A673 (cell line): ENCODE data around the gene METTL8. TPM values are rescaled to one million over a fixed set of nuclear protein-coding genes. Genes with fewer than 3 reads are reported as not detected.

Experiments used
- Bru-seq: library from RNA; stranded (reverse); fragments of 400-500 nt; gene quantifications from one replicate; lab custom pipeline; 2021; lab: Mats Ljungman, UMichigan
- BruChase-seq, 2 experiments: library from RNA; stranded (reverse); fragments of 400-500 nt; gene quantifications; one replicate each; lab custom pipeline; 2021; lab: Mats Ljungman, UMichigan
- BruUV-seq: library from RNA; stranded (reverse); fragments of 400-500 nt; replicated peaks from 2 replicates; lab custom pipeline; 2021; lab: Mats Ljungman, UMichigan
- CTCF ChIA-PET: fragments of 300-600 bp; sonication (Branson Sonifier 250); formaldehyde crosslinking; loops from one replicate; lab custom pipeline; 2022; ENCODE audit warnings: antibody characterized with exemption; lab: Charles Lee
- POLR2A ChIA-PET: fragments of 300-600 bp; sonication (Branson Sonifier 250); formaldehyde crosslinking; loops from one replicate; lab custom pipeline; 2022; ENCODE audit warnings: antibody characterized with exemption; ENCODE audit not compliant: low non-redundant PET; lab: Charles Lee
- DNase-seq: peaks from one replicate; pipeline ENCODE4 v3.0.0-alpha.2; 2015; ENCODE audit warnings: low spot score
- H3K27ac ChIP-seq: fragments of 200-600 bp; sonication (generic); 2 replicates; pipeline ENCODE4 v1.5.1; 2016; ENCODE audit warnings: mixed run types, low read depth, mild to moderate bottlenecking, mixed read lengths, antibody characterized with exemption, low read length; ENCODE audit not compliant: poor library complexity, severe bottlenecking
- H3K27me3 ChIP-seq: fragments of 200-600 bp; sonication (generic); replicated peaks from 2 replicates; pipeline ENCODE4 v1.6.1; 2017; ENCODE audit warnings: mixed run types, low read depth, mild to moderate bottlenecking, mixed read lengths, antibody characterized with exemption, low read length; ENCODE audit not compliant: insufficient read depth, poor library complexity
- H3K36me3 ChIP-seq: fragments of 200-600 bp; sonication (generic); 2 replicates; pipeline ENCODE4 v1.6.1; 2016; ENCODE audit warnings: mixed run types, mild to moderate bottlenecking, mixed read lengths, antibody characterized with exemption, low read length; ENCODE audit not compliant: insufficient read depth, poor library complexity, severe bottlenecking
- H3K4me1 ChIP-seq: fragments of 200-600 bp; sonication (generic); 2 replicates; pipeline ENCODE4 v1.6.1; 2017; ENCODE audit warnings: mixed run types, mild to moderate bottlenecking, mixed read lengths, antibody characterized with exemption, low read length; ENCODE audit not compliant: insufficient read depth, poor library complexity, severe bottlenecking
- H3K4me3 ChIP-seq: fragments of 200-600 bp; sonication (generic); 2 replicates; pipeline ENCODE4 v1.5.1; 2016; ENCODE audit warnings: low read depth, mixed run types, mild to moderate bottlenecking, mixed read lengths, low read length; ENCODE audit not compliant: poor library complexity, severe bottlenecking
- H3K9me3 ChIP-seq: fragments of 200-600 bp; sonication (generic); 2 replicates; pipeline ENCODE4 v1.6.1; 2016; ENCODE audit warnings: mixed run types, low read depth, mild to moderate bottlenecking, mixed read lengths, antibody characterized with exemption, low read length; ENCODE audit not compliant: poor library complexity, severe bottlenecking
- CTCF ChIP-seq: fragments of 300-800, 200-600 bp; sonication (generic); conservative IDR thresholded peaks from 2 replicates; pipeline ENCODE4 v1.5.1; 2017; ENCODE audit warnings: low read depth, mild to moderate bottlenecking, antibody characterized with exemption, low read length, moderate library complexity, mixed read lengths
- EZH2 ChIP-seq: fragments of 200-600 bp; sonication (generic); IDR thresholded peaks from 2 replicates; pipeline ENCODE4 v1.6.1; 2017; ENCODE audit warnings: borderline replicate concordance, low read depth, mild to moderate bottlenecking, mixed read lengths, antibody characterized with exemption, low read length; ENCODE audit not compliant: poor library complexity, severe bottlenecking
- intact Hi-C: fragments of 100-400 bp; cut with micrococcal nuclease; formaldehyde crosslinking; loops from one replicate; pipeline ENCODE4 v1.10.0; 2022; ENCODE audit not compliant: unreplicated experiment
- long read RNA-seq: library from polyadenylated mRNA; stranded (forward); transcript quantifications from one replicate; pipeline ENCODE4 v2.0.0, GENCODE V29; 2022
- total RNA-seq: library from RNA; stranded (reverse); gene quantifications from 2 replicates; pipeline ENCODE4 v1.2.3, GENCODE V29; 2021

METTL8 gene, protein sequence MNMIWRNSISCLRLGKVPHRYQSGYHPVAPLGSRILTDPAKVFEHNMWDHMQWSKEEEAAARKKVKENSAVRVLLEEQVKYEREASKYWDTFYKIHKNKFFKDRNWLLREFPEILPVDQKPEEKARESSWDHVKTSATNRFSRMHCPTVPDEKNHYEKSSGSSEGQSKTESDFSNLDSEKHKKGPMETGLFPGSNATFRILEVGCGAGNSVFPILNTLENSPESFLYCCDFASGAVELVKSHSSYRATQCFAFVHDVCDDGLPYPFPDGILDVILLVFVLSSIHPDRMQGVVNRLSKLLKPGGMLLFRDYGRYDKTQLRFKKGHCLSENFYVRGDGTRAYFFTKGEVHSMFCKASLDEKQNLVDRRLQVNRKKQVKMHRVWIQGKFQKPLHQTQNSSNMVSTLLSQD
- total RNA-seq (29.4 and 33.5 TPM in 2 replicates), Bru-seq, nascent RNA (percentile 77 among the genes with signal in this experiment), BruChase-seq, experiment 1, labeled RNA remaining after a 2-hour chase (percentile 74 among the genes with signal in this experiment), BruChase-seq, experiment 2, labeled RNA remaining after a 6-hour chase (percentile 73 among the genes with signal in this experiment)
- long read RNA-seq, full-length matches to known transcripts, result 8 of 29 reads
- long read RNA-seq, partial matches to known transcripts, result 2 of 29 reads
- long read RNA-seq, other reads (novel, unspliced or antisense), result 19 of 29 reads

GRCh38 chr2:171433763-171434012 is at the start of gene METTL8:
TSS of gene METTL8 (minus strand) at chr2:171433990. CDS start at chr2:171392185, 41,805 bp downstream.
- Histone ChIP-seq H3K27me3 (no peaks in the 10 kb centered on the region), H3K4me1 (peaks cover 29% of the 10 kb centered on the region), H3K36me3 (peaks cover 27% of the 10 kb centered on the region), H3K27ac (peak within 1 kb of the TSS; percentile 94), H3K4me3 (peak within 1 kb of the TSS; percentile 80), H3K9me3 (no peaks in the 10 kb centered on the region)
- no peak for DNase-seq
- ChIA-PET POLR2A (no interaction called here), CTCF (interaction anchor here (0.6 kb wide), 1 partner anchor 159 kb away, joined by 3 read pairs; no protein-coding TSS in a partner anchor)
- TF ChIP-seq CTCF (peak; percentile 46; the same call in 1 of the 2 replicates), EZH2 (no peak)
- intact Hi-C loops, result loop anchor here (5.0 kb wide), 2 partner anchors 271 to 461 kb away; partner anchors contain the start of gene TLK1
- BruUV-seq, result no TSS peak

DNA sequence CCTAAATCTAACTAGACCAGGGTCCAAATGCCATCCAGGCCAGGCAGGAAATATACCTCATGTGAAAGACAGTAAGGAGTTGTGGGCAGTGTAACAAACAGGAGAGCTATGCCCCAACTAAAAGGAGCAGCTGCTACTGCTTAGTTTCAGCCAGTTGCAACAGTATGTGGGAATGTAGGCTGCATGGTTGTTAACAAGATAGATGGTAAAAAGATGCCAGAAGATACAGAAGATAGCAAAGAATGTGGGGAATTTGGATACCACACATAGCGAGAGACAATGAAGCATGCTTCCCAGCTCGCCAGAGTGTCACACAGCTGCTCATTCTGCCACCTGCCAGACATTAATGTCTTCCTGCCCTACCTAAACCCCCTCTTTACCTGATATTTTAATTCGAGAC is 49.1 kb upstream of the METTL8 start:
- no TSS peak for BruUV-seq
- CTCF ChIA-PET, result no interaction called here
- POLR2A ChIA-PET, result no interaction called here

GRCh38 chr2:171482308-171482707 is 48.5 kb upstream of the METTL8 start:
- peaks cover 4% of the 10 kb centered on the region for H3K36me3 ChIP-seq
- POLR2A ChIA-PET, result no interaction called here
- no peak for DNase-seq
- H3K27me3 ChIP-seq, result no peaks in the 10 kb centered on the region
- H3K27ac ChIP-seq, result no peak overlapping the region
- TF ChIP-seq EZH2, result no peak
- TF ChIP-seq CTCF, result no peak
- no peaks in the 10 kb centered on the region for H3K4me1 ChIP-seq
- CTCF ChIA-PET, result no interaction called here
- no peaks in the 10 kb centered on the region for H3K9me3 ChIP-seq
- BruUV-seq, result no TSS peak
- no peak overlapping the region for H3K4me3 ChIP-seq
- intact Hi-C loops, result no loop called here

More for the DNA sequence above, 49.1 kb upstream of the METTL8 start:
- H3K4me1 ChIP-seq, result no peaks in the 10 kb centered on the region
- H3K36me3 ChIP-seq, result peaks cover 4% of the 10 kb centered on the region
- no peak for TF ChIP-seq EZH2
- TF ChIP-seq CTCF, result no peak
- no peak for DNase-seq
- H3K4me3 ChIP-seq, result no peak overlapping the region
- H3K27ac ChIP-seq, result no peak overlapping the region
- H3K27me3 ChIP-seq, result no peaks in the 10 kb centered on the region
- intact Hi-C loops, result no loop called here
- no peaks in the 10 kb centered on the region for H3K9me3 ChIP-seq
